ENCODE results near the gene PPP1R7. TPM values are rescaled to one million over a fixed set of nuclear protein-coding genes. Genes with fewer than 3 reads are reported as not detected.

PPP1R7 gene
- total and polyA plus RNA-seq, 2 experiments from 2014 or later: 44.0 to 98.4 TPM

DNA sequence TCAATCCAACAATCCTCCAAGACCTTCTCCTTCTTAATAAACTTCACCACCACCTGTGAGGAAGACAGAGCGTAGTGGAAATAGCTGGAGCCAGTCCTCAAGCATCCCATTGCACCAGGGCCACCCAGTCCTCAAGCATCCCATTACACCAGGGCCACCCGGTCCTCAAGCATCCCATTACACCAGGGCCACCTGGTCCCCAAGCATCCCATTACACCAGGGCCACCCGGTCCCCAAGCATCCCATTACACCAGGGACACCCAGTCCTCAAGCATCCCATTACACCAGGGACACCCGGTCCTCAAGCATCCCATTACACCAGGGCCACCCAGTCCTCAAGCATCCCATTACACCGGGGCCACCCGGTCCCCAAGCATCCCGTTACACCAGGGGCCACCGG is 34.9 kb upstream of the PPP1R7 start:
- H3K4me1 ChIP-seq (ENCODE audit: low read depth): no peaks in the 10 kb centered on the region
- TF ChIP-seq CTCF (IDR thresholded peaks at IDR 0.05; ENCODE audit: low read depth, low read length): no peak
- H3K9me3 ChIP-seq (ENCODE audit: low read depth): no peaks in the 10 kb centered on the region
- H3K27me3 ChIP-seq: no peaks in the 10 kb centered on the region
- DNase-seq (ENCODE audit: low read depth in 1 of 2, low spot score in 1 of 2): no peak
- H3K36me3 ChIP-seq: peaks cover 4% of the 10 kb centered on the region
- H3K27ac ChIP-seq: no peak overlapping the region
- no peak overlapping the region for H3K4me3 ChIP-seq

DNA sequence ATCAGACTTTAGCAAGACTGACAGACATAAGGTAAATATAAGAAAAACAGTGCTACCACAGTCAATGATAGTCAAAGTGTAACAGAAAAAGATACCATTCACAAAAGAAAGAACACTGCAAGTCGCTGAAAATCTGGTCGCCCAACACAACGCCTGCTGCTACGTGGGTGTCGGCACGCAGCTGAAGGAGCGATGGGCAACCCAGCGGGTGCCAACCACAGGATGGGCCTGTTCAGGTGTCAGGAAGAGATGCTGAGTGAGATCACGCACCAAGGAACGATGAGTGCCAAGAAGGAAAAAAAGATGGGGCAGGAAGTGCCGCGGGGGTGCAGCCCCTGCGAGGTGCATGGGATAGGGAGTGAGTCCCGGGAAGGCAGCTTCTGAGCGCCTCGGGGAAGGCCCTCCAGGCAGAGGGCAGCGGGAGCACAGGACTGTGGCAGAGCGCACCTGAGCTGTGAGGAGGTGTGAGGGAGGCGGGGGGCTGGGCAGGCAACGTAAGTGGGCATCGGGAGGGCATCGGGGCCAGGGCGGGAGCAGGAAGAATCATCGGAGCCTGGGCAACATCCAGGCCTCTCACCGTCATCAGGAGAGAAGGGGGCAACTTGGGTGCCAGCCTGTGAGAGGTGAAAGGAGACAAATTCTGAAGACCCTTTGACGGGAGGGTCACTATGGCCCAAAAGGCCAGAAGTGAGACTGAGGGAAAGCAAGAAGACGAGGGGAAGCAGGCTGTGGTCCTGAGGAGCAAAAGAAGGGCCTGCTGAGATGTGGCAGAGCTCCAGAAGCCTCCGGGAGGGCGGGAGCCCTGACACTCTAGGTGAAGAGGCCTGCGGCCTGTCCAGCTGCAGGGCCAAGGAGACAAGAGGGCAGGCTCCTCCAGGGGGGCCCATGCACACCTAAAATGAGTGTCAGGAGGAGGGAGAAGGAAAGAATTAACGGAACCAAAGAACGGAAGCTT is 33.4 kb upstream of the PPP1R7 start:
- Histone ChIP-seq H3K9me3 (ENCODE audit: low read depth) (no peaks in the 10 kb centered on the region), H3K36me3 (peaks cover 4% of the 10 kb centered on the region), H3K27ac (no peak overlapping the region), H3K4me1 (ENCODE audit: low read depth) (no peaks in the 10 kb centered on the region), H3K4me3 (no peak overlapping the region), H3K27me3 (no peaks in the 10 kb centered on the region)
- no peak for TF ChIP-seq CTCF (IDR thresholded peaks at IDR 0.05; ENCODE audit: low read depth, low read length)
- DNase-seq (ENCODE audit: low read depth in 1 of 2, low spot score in 1 of 2): no peak

- no peak for TF ChIP-seq CTCF (IDR thresholded peaks at IDR 0.05; ENCODE audit: low read depth, low read length)
- H3K4me3 ChIP-seq: no peak overlapping the region
- H3K27me3 ChIP-seq: no peaks in the 10 kb centered on the region
- no peaks in the 10 kb centered on the region for H3K9me3 ChIP-seq (ENCODE audit: low read depth)
- H3K36me3 ChIP-seq: peaks cover 4% of the 10 kb centered on the region
- H3K4me1 ChIP-seq (ENCODE audit: low read depth): no peaks in the 10 kb centered on the region
- no peak overlapping the region for H3K27ac ChIP-seq
- no peak for DNase-seq (ENCODE audit: low read depth in 1 of 2, low spot score in 1 of 2)
Measured at GRCh38 chr2:241118737-241119505, 31.3 kb upstream of the PPP1R7 start.

- no peaks in the 10 kb centered on the region for H3K36me3 ChIP-seq
- H3K4me1 ChIP-seq (ENCODE audit: low read depth): no peaks in the 10 kb centered on the region
- TF ChIP-seq CTCF (IDR thresholded peaks at IDR 0.05; ENCODE audit: low read depth, low read length): no peak
- no peaks in the 10 kb centered on the region for H3K27me3 ChIP-seq
- no peaks in the 10 kb centered on the region for H3K9me3 ChIP-seq (ENCODE audit: low read depth)
- no peak overlapping the region for H3K4me3 ChIP-seq
- no peak overlapping the region for H3K27ac ChIP-seq
- DNase-seq (ENCODE audit: low read depth in 1 of 2, low spot score in 1 of 2): no peak
Measured at GRCh38 chr2:241120440-241120839, 29.8 kb upstream of the PPP1R7 start.

DNA sequence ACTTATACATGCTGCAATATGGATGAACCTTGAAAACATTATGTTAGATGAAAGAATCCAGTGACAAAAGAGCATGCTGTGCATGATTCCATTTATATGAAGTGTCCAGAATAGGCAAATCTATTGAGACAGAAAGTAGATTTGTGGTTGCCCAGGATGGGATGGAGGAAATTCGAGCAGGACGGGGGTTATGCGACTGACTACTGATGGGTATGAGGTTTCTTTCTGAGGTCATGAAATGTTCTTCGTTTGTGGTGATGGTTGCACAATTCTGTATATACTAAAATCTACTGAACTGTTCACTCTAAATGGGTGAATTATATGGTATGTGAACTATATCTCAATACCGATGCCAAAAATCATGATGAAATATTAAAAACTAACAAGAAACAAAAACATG is 29.3 kb upstream of the PPP1R7 start:
- H3K27ac ChIP-seq: no peak overlapping the region
- H3K36me3 ChIP-seq: no peaks in the 10 kb centered on the region
- TF ChIP-seq CTCF (IDR thresholded peaks at IDR 0.05; ENCODE audit: low read depth, low read length): no peak

More for the DNA sequence above, 29.3 kb upstream of the PPP1R7 start:
- no peaks in the 10 kb centered on the region for H3K27me3 ChIP-seq
- H3K4me3 ChIP-seq: no peak overlapping the region
- H3K4me1 ChIP-seq (ENCODE audit: low read depth): no peaks in the 10 kb centered on the region
- no peaks in the 10 kb centered on the region for H3K9me3 ChIP-seq (ENCODE audit: low read depth)
- DNase-seq (ENCODE audit: low read depth in 1 of 2, low spot score in 1 of 2): no peak

Data from cardiac muscle cell (in vitro differentiated cells and primary cell).